DMS 273 (cell line): ENCODE results near the gene DNAJC21.
A peak's percentile ranks its signal among the peaks of the same experiment; 100 is the strongest.

Experiments used
- DNase-seq: peaks from one replicate; lab custom pipeline; 2025; ENCODE audit not compliant: unreplicated experiment; lab: John Stamatoyannopoulos, UW

DNAJC21 gene

DNA sequence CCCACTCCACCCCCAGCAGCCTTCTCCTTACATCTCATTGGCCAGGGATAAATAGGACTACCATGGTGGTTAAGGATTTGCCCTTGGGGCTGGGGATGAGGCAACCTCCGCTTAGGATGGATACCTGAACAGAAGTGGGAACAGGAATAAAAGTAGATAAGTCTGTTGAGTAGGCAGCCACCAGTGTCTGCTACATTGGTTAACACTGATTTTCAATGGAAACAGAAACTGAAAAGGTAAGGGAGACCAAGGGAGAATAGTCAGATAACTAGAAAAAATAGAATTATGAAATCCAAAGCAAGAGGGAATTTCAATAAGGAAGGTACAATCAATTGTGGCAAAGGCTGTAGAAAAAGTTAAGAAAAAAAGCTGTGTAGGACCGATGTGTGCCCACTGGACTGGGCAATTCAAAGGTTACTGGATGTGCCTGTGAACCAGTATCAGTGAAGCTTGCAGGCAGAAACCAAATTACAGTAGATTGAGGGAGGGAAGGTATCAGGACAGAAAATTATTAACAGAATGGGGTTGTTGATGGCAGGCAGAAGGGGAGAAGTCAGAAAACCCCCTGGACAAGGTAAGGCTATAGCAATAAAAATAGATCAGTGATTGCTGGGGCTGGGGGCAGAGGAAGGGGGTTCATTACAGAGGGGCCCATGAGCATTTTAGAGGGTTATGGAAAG is 48.7 kb downstream of the DNAJC21 start:
- DNase-seq: no peak

GRCh38 chr5:34978681-34979080 is 49.3 kb downstream of the DNAJC21 start:
- DNase-seq: no peak

DNA sequence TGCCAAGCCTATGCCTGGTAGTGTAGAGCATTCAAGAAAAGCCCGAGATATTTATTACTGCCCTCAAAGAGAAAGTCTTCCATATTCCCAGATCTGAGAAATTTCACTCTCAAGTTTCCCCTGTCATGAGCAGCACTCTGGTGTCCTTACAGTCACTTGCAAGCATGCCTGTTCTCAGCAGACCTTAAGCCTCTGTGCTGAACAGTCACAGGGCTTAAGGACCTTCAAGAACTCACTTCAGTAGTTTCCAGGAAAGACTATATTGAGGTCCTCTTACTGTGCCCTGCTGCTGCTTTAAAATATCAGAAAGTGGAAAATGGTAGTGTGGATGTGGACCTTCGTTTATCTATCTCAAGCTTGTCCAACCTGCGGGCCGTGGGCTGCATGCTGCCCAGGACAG is 53.5 kb downstream of the DNAJC21 start:
- DNase-seq: no peak

GRCh38 chr5:34986965-34987364 is 57.6 kb downstream of the DNAJC21 start:
- DNase-seq: no peak

- DNase-seq: no peak
Observed at GRCh38 chr5:34991486-34992238, 62.3 kb downstream of the DNAJC21 start.

DNA sequence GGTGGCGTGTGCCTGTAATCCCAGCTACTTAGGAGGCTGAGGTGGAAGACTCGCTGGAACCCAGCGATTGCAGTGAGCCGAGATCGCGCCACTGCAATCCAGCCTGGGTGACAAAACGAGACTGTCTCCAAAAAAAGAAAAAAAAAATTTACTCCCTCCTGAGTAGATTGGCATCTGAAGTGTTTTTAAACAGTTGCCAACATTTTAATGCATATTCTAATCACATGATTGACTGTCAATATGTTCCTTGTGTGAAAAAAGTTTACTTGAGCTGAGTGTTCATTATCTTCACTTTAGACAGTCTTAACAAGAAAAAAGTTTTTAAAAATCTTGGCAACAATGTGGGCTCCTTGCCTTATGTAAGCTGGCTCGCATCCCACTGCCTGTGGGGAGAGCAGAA is 64.6 kb downstream of the DNAJC21 start:
- DNase-seq: no peak

- no peak for DNase-seq
Observed at GRCh38 chr5:34996261-34996660, 66.9 kb downstream of the DNAJC21 start.

GRCh38 chr5:34998058-34998789 is 68.9 kb downstream of the DNAJC21 start:
- peak; percentile 93 for DNase-seq

- no peak for DNase-seq
Observed at GRCh38 chr5:35001842-35002241, 72.5 kb downstream of the DNAJC21 start.

DNA sequence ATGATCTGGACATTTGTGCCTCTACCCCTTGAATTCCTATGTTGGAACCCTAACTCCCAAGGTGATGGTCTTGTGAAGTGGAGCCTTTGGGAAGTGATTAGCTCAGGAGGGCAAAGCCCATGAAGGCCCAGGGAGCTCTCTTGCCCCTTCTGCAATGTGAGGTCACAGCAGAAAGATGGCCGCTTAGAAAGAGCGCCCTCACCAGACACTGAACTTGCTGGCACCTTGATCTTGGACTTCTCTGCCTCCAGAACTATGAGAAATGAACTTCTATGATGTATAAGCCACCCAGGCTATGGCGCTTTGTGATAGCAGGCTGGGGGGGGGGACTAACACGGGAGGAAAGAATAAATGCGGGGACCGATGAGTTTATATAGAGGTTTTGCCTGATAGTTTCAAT is 73.1 kb downstream of the DNAJC21 start:
- DNase-seq: no peak

DNA sequence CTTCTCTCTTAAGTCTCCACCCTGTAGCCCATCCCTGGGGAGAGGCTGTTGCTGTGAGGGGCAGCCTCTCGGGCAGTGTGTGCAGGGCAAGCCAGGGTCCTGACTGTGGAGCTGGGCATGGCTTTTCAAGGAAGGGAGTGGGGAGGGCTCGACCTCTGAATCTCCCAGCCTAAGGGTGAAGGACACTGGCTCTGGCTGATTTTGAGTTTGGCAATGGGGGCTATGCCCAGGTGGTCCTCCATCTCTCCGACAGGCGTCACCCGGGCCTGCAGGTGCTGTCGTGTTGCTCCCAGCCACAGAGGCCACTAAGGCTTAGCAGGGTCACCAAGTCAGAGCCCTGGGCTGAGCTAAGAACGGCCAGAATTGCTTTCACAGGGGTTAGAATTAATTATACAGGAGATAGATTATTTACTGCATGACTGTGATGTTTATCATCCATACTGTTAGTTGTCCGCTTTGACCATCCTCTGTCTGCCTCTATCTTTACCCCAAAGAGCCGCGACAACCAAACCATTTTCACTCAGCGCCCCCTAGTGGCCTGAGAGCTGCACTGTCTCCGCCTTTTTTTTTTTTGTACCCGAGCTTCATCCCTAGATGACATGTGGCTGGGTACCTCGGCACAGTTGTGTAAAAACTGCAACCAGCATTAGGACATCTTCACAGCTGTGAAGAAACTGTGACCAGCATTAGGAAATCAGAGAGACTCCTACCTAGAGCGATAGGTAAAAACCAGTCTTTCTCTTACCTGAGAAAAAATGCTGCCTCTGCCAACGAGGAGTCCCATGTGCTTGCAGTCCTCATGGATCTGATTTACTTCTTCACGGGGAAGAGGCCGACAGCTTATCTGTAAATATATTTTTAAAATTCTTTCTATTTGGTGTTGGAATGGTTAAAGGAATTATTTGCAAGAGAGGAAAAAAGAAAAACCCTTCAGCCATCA is 73.9 kb downstream of the DNAJC21 start:
- DNase-seq: peak; percentile 88

GRCh38 chr5:35004200-35004599 is 74.8 kb downstream of the DNAJC21 start:
- no peak for DNase-seq

DNA sequence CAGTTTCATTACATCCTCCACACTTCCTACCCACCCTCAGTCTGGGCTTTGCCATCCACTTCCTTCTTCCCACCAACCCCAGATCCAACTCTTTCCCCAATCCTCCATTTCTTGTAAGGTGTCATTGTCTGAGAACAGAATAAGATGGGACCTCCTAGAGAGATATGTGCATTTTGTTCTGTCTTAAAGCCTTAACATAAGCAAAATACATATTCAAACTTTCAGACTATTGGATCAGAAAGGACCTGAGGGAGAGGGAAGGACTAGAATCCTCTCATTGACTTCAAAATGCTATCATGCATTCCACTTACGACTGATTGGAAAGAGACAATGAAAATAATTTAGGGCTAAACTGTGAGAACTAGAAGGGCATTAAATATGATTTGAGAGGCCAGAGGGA is 75.4 kb downstream of the DNAJC21 start:
- no peak for DNase-seq
